GM12878 (cell line): Measurements from ENCODE around the gene RAP2C. TPM values are rescaled to one million over a fixed set of nuclear protein-coding genes. Genes with fewer than 3 reads are reported as not detected.

Experiments
- ATAC-seq: fragments of 200-7000 bp; cut with Tn5 transposase; 3 replicates; pipeline ENCODE4 v1.9.1; 2020; ENCODE audit warnings: mild to moderate bottlenecking, moderate library complexity
- BruUV-seq: library from RNA; stranded (reverse); fragments of 400-500 nt; replicated peaks from 2 replicates; lab custom pipeline; 2021; lab: Mats Ljungman, UMichigan
- CTCF ChIA-PET: fragments of 300-600 bp; sonication (Branson Sonifier 250); formaldehyde crosslinking; extraction: SDS; loops from one replicate; lab custom pipeline; 2021; ENCODE audit warnings: inconsistent platforms; lab: Yijun Ruan, JAX
- POLR2A ChIA-PET: fragments of 350-600 bp; formaldehyde crosslinking; extraction: SDS; loops from one replicate; lab custom pipeline; 2021; ENCODE audit warnings: inconsistent platforms; lab: Charles Lee
- RAD21 ChIA-PET: fragments of 300-600 bp; sonication (Branson Sonifier 250); formaldehyde crosslinking; loops from one replicate; lab custom pipeline; 2023; ENCODE audit warnings: antibody characterized with exemption; ENCODE audit not compliant: unreplicated experiment; lab: Charles Lee
- SMC1A ChIA-PET: fragments of 300-600 bp; sonication (Branson Sonifier 250); formaldehyde crosslinking; loops from one replicate; lab custom pipeline; 2023; ENCODE audit not compliant: unreplicated experiment, uncharacterized antibody; lab: Charles Lee
- DNase-seq: peaks from one replicate; pipeline ENCODE4 v3.0.0-alpha.2; 2011; ENCODE audit warnings: low read depth, low spot score
- FAIRE-seq: peaks from 3 replicates; lab custom pipeline; 2011; peaks lifted over from hg19 to GRCh38; lab: Jason Lieb, UNC
- H2AFZ ChIP-seq: 2 replicates; pipeline ENCODE4 v1.6.0; 2011; ENCODE audit warnings: low read depth, low read length, control low read depth; ENCODE audit not compliant: control insufficient read depth
- H3K27ac ChIP-seq: 2 replicates; pipeline ENCODE4 v1.5.1; 2011; ENCODE audit warnings: control low read depth; ENCODE audit not compliant: control insufficient read depth, insufficient read depth
- H3K27me3 ChIP-seq, 2 experiments: replicated peaks in 1 of 2; 2 replicates each; pipeline versions ENCODE4 v1.6.0 to v1.6.1; 2011; ENCODE audit warnings: low read length in 1 of 2; ENCODE audit not compliant: control insufficient read depth in 2 of 2, insufficient read depth in 2 of 2
- H3K36me3 ChIP-seq, 2 experiments: 2 replicates each; pipeline ENCODE4 v1.5.1; 2011; ENCODE audit warnings: low read length in 1 of 2; ENCODE audit not compliant: control insufficient read depth in 2 of 2, insufficient read depth in 2 of 2
- H3K4me1 ChIP-seq: 2 replicates; pipeline ENCODE4 v1.6.1; 2011; ENCODE audit warnings: mild to moderate bottlenecking, low read length, moderate library complexity, mixed read lengths; ENCODE audit not compliant: control insufficient read depth, insufficient read depth
- H3K4me2 ChIP-seq: 2 replicates; pipeline ENCODE4 v1.6.0; 2011; ENCODE audit warnings: control low read depth; ENCODE audit not compliant: control insufficient read depth, insufficient read depth
- H3K4me3 ChIP-seq: fragments of 200-600 bp; sonication (generic); 2 replicates; pipeline ENCODE4 v1.5.1; 2016
- H3K79me2 ChIP-seq: 2 replicates; pipeline ENCODE4 v1.6.0; 2011; ENCODE audit warnings: low read length; ENCODE audit not compliant: control insufficient read depth, insufficient read depth
- H3K9ac ChIP-seq: 2 replicates; pipeline ENCODE4 v1.8.0; 2011; ENCODE audit warnings: low read length, control low read depth, mixed read lengths; ENCODE audit not compliant: control insufficient read depth, insufficient read depth
- H3K9me3 ChIP-seq: replicated peaks from 3 replicates; pipeline ENCODE4 v1.5.1; 2011; ENCODE audit warnings: mild to moderate bottlenecking, low read length; ENCODE audit not compliant: control insufficient read depth, insufficient read depth
- H4K20me1 ChIP-seq: 2 replicates; pipeline ENCODE4 v1.6.0; 2011; ENCODE audit not compliant: control insufficient read depth, insufficient read depth
- ASH2L ChIP-seq: fragments of 300-600, 200-600 bp; sonication (generic); IDR thresholded peaks from 2 replicates; pipeline ENCODE4 v1.6.1; 2017; ENCODE audit warnings: low read depth, mild to moderate bottlenecking, borderline replicate concordance
- ATF2 ChIP-seq: IDR thresholded peaks from 2 replicates; pipeline ENCODE4 v1.6.1; 2012; ENCODE audit warnings: low read length, inconsistent platforms
- EZH2 ChIP-seq: IDR thresholded peaks from 2 replicates; pipeline ENCODE4 v1.6.1; 2012; ENCODE audit warnings: low read depth, mild to moderate bottlenecking, control low read depth, inconsistent platforms, low read length, borderline replicate concordance; ENCODE audit not compliant: control insufficient read depth
- IRF5 ChIP-seq: fragments of 450-650 bp; IDR thresholded peaks from 2 replicates; pipeline ENCODE4 v1.6.1; 2017; ENCODE audit warnings: borderline replicate concordance
- POLR2A ChIP-seq: IDR thresholded peaks from 2 replicates; pipeline ENCODE4 v1.6.1; 2011; ENCODE audit warnings: low read depth, mild to moderate bottlenecking, low read length
- RUNX3 ChIP-seq: IDR thresholded peaks from 2 replicates; pipeline ENCODE4 v1.6.1; 2012; ENCODE audit warnings: low read length, inconsistent platforms
- SMAD1 ChIP-seq: fragments of 450-650 bp; IDR thresholded peaks from 2 replicates; pipeline ENCODE4 v1.6.1; 2018; ENCODE audit warnings: mild to moderate bottlenecking, low read depth; ENCODE audit not compliant: partially characterized antibody
- STAT1 ChIP-seq: fragments of 450-650 bp; conservative IDR thresholded peaks from 2 replicates; pipeline ENCODE4 v1.6.1; 2014; ENCODE audit warnings: antibody characterized with exemption, mild to moderate bottlenecking
- TCF3 ChIP-seq: IDR thresholded peaks from 2 replicates; pipeline ENCODE4 v1.6.1; 2012; ENCODE audit warnings: low read depth, mild to moderate bottlenecking, low read length, borderline replicate concordance; ENCODE audit not compliant: insufficient read depth
- USF1 ChIP-seq: IDR thresholded peaks from 2 replicates; pipeline ENCODE4 v1.6.1; 2011; ENCODE audit warnings: borderline replicate concordance, low read depth, mild to moderate bottlenecking, moderate library complexity, mixed read lengths, low read length; ENCODE audit not compliant: insufficient read depth; ENCODE audit errors: extremely low read length
- ZBTB40 ChIP-seq: fragments of 450-650 bp; IDR thresholded peaks from 2 replicates; pipeline ENCODE4 v1.6.1; 2016; ENCODE audit warnings: mild to moderate bottlenecking, moderate library complexity, borderline replicate concordance
- WGBS: methylation state at CpG from one replicate; pipeline ENCODE4 v1.1.6; 2016; ENCODE audit warnings: low lambda C conversion rate; ENCODE audit not compliant: insufficient replicate concordance, insufficient coverage; ENCODE audit errors: missing lambda C conversion rate; 5-methylcytosine and 5-hydroxymethylcytosine counted together
- in situ Hi-C: fragments of 300-500 bp; cut with MboI; formaldehyde crosslinking; loops from 9 replicates; pipeline ENCODE4 v1.14.3; 2018; ENCODE audit warnings: mixed read lengths
- intact Hi-C: fragments of 100-400 bp; cut with micrococcal nuclease; formaldehyde crosslinking; loops from one replicate; pipeline ENCODE4 v1.14.2; 2022; ENCODE audit not compliant: unreplicated experiment
- polyA plus RNA-seq, 11 experiments: library from polyadenylated mRNA; depleted of rRNA in 4 of 11; unstranded in 6 of 11; stranded (reverse) in 5 of 11; fragments of >200 nt; fragmentation: Nextera tagmentation in 4 of 11; fragmentation: Illumina TruSeq in 1 of 11; extraction: Ambion mirVana in 4 of 11; extraction: Trizol in 1 of 11; gene quantifications; 1 replicate in 1 of 11; 2 replicates in 10 of 11; pipeline versions ENCODE4 v1.2.1 to v1.2.3, GENCODE V29; 2011 to 2016; ENCODE audit warnings: inconsistent platforms in 2 of 11, missing spikeins in 2 of 11, low read depth in 1 of 11
- total RNA-seq, 4 experiments: library from RNA; depleted of rRNA in 3 of 4; stranded (reverse); fragments of >200 nt in 3 of 4; fragmentation: Illumina TruSeq in 1 of 4; extraction: Trizol in 1 of 4; gene quantifications; 2 replicates each; pipeline versions ENCODE4 v1.2.1 to v1.2.3, GENCODE V29; 2013 to 2021

Gene RAP2C
- total and polyA plus RNA-seq, 10 of the 15 experiments (the other 5 are each of a cell fraction or from before 2014, with no cell fraction given): 17.1 to 32.1 (median 25.4) TPM

GRCh38 chrX:132187451-132187850 lies 31.8 kb downstream of the RAP2C start:
- Histone ChIP-seq H3K79me2 (no peaks in the 10 kb centered on the region), H3K4me2 (no peak overlapping the region), H2AFZ (no peak overlapping the region), H3K27ac (no peak overlapping the region), H3K9ac (no peak overlapping the region), H4K20me1 (no peaks in the 10 kb centered on the region), H3K36me3 (no peaks in the 10 kb centered on the region), H3K27me3 (no peaks in the 10 kb centered on the region), H3K9me3 (no peaks in the 10 kb centered on the region), H3K4me1 (no peaks in the 10 kb centered on the region), H3K4me3 (no peak overlapping the region)
- intact Hi-C loops (no loop called here), in situ Hi-C loops (no loop called here)
- WGBS: 0% methylated on average over 4 of the region's 4 CpGs
- BruUV-seq: no TSS peak
- TF ChIP-seq IRF5: no peak
- no peak for TF ChIP-seq STAT1
- TF ChIP-seq TCF3: no peak
- TF ChIP-seq POLR2A: no peak
- TF ChIP-seq SMAD1: no peak
- no peak for TF ChIP-seq ATF2
- no peak for TF ChIP-seq EZH2
- TF ChIP-seq ASH2L: no peak
- TF ChIP-seq ZBTB40: no peak
- TF ChIP-seq USF1: no peak
- no peak for TF ChIP-seq RUNX3
- ChIA-PET SMC1A (no interaction called here), POLR2A (no interaction called here), RAD21 (no interaction called here), CTCF (no interaction called here)
- ATAC-seq: no peak
- no peak for DNase-seq
- no peak for FAIRE-seq
